Stimulated activated naive B cell treated with anti-CD40 and anti-IgM and Interleukin-4, amounts not matched to agents 10 μg/mL and 1 μg/mL and 100 μg/mL, for 72 hours (primary cell): Measurements from ENCODE around the gene WNK4.

Experiments used
- ATAC-seq, 2 donors: fragments of 150-1000 bp; cut with Tn5 transposase; replicated peaks; 2 replicates each; pipeline ENCODE4 v1.10.0; 2021; ENCODE audit warnings: moderate library complexity in 1 of 2
- DNase-seq: peaks from one replicate; pipeline ENCODE4 v3.0.0; 2021
- H3K27ac Mint-ChIP-seq: one replicate; pipeline ENCODE4 v1.8.0; 2022; ENCODE audit warnings: mild to moderate bottlenecking, mixed read lengths
- H3K27me3 Mint-ChIP-seq, 2 donors: one replicate each; pipeline ENCODE4 v1.8.0; 2022; ENCODE audit warnings: mixed read lengths in 2 of 2
- H3K36me3 Mint-ChIP-seq, 2 donors: one replicate each; pipeline ENCODE4 v1.8.0; 2022; ENCODE audit warnings: mixed read lengths in 2 of 2, mild to moderate bottlenecking in 1 of 2
- H3K4me1 Mint-ChIP-seq, 2 donors: one replicate each; pipeline ENCODE4 v1.8.0; 2022; ENCODE audit warnings: mixed read lengths in 2 of 2, mild to moderate bottlenecking in 1 of 2
- H3K4me3 Mint-ChIP-seq, 2 donors: one replicate each; pipeline ENCODE4 v1.8.0; 2022; ENCODE audit warnings: mild to moderate bottlenecking in 2 of 2, mixed read lengths in 2 of 2, moderate library complexity in 1 of 2
- H3K9me3 Mint-ChIP-seq, 2 donors: one replicate each; pipeline ENCODE4 v1.8.0; 2022; ENCODE audit warnings: mixed read lengths in 2 of 2, mild to moderate bottlenecking in 1 of 2

The WNK4 gene

GRCh38 chr17:42779304-42779935, 990 bp upstream of the WNK4 start:
- Mint-ChIP-seq H3K27ac (no peak overlapping the region), H3K4me1 (peaks cover 31 to 57% of the 10 kb centered on the region in 2 donors), H3K9me3 (no peaks in the 10 kb centered on the region), H3K36me3 (peaks cover 38 to 40% of the 10 kb centered on the region in 2 donors), H3K27me3 (peaks cover 38 to 48% of the 10 kb centered on the region in 2 donors), H3K4me3 (peak overlapping the region; percentile 11 to 44)
- ATAC-seq (no peak), DNase-seq (no peak)

- peaks cover 31 to 50% of the 10 kb centered on the region in 2 donors for H3K4me1 Mint-ChIP-seq
- H3K27ac Mint-ChIP-seq, result peak overlapping the region; percentile 31
- peak overlapping the region; percentile 33 to 61 for H3K4me3 Mint-ChIP-seq
- DNase-seq, result no peak
- no peaks in the 10 kb centered on the region for H3K9me3 Mint-ChIP-seq
- peaks cover 25 to 33% of the 10 kb centered on the region in 2 donors for H3K36me3 Mint-ChIP-seq
- ATAC-seq, result peak; percentile 11 to 25
- H3K27me3 Mint-ChIP-seq, result peaks cover 53 to 64% of the 10 kb centered on the region in 2 donors
Measured at GRCh38 chr17:42780851-42781638, 635 bp downstream of the WNK4 start.

GRCh38 chr17:42781639-42782165, 1.3 kb downstream of the WNK4 start:
- H3K36me3 Mint-ChIP-seq, result peaks cover 25 to 27% of the 10 kb centered on the region in 2 donors
- H3K27ac Mint-ChIP-seq, result no peak overlapping the region
- ATAC-seq (peak in 1 of 2 donors; percentile 5), DNase-seq (no peak)
- no peaks in the 10 kb centered on the region for H3K9me3 Mint-ChIP-seq
- peaks cover 56 to 67% of the 10 kb centered on the region in 2 donors for H3K27me3 Mint-ChIP-seq
- H3K4me1 Mint-ChIP-seq, result peaks cover 31 to 44% of the 10 kb centered on the region in 2 donors
- no peak overlapping the region for H3K4me3 Mint-ChIP-seq

- ATAC-seq (no peak), DNase-seq (no peak)
- H3K36me3 Mint-ChIP-seq, result peaks cover 24 to 25% of the 10 kb centered on the region in 2 donors
Measured at GRCh38 chr17:42782166-42783061, 2.0 kb downstream of the WNK4 start.

GRCh38 chr17:42783062-42783790, 2.8 kb downstream of the WNK4 start:
- no peaks in the 10 kb centered on the region for H3K9me3 Mint-ChIP-seq
- H3K4me3 Mint-ChIP-seq, result no peak overlapping the region
- ATAC-seq, result no peak
- peaks cover 17 to 18% of the 10 kb centered on the region in 2 donors for H3K36me3 Mint-ChIP-seq
- H3K27me3 Mint-ChIP-seq, result peaks cover 71 to 82% of the 10 kb centered on the region in 2 donors
- no peak for DNase-seq
- H3K27ac Mint-ChIP-seq, result peak overlapping the region; percentile 10
- peaks cover 31 to 38% of the 10 kb centered on the region in 2 donors for H3K4me1 Mint-ChIP-seq

More at GRCh38 chr17:42782166-42783061, 2.0 kb downstream of the WNK4 start:
- Mint-ChIP-seq H3K27me3 (peaks cover 63 to 73% of the 10 kb centered on the region in 2 donors), H3K4me3 (no peak overlapping the region), H3K27ac (peak overlapping the region; percentile 10), H3K9me3 (no peaks in the 10 kb centered on the region), H3K4me1 (peaks cover 31 to 42% of the 10 kb centered on the region in 2 donors)

- Mint-ChIP-seq H3K27me3 (peaks cover 76 to 85% of the 10 kb centered on the region in 2 donors), H3K9me3 (no peaks in the 10 kb centered on the region), H3K4me1 (peaks cover 31 to 38% of the 10 kb centered on the region in 2 donors), H3K27ac (no peak overlapping the region), H3K4me3 (no peak overlapping the region), H3K36me3 (peaks cover 13 to 16% of the 10 kb centered on the region in 2 donors)
- no peak for DNase-seq
- no peak for ATAC-seq
Measured at GRCh38 chr17:42783791-42784138, 3.4 kb downstream of the WNK4 start.

- Mint-ChIP-seq H3K4me1 (peaks cover 29 to 35% of the 10 kb centered on the region in 2 donors), H3K9me3 (no peaks in the 10 kb centered on the region), H3K4me3 (peak overlapping the region in 1 of 2 donors; percentile 36), H3K36me3 (peaks cover 6 to 10% of the 10 kb centered on the region in 2 donors), H3K27me3 (peaks cover 81 to 88% of the 10 kb centered on the region in 2 donors), H3K27ac (peak overlapping the region; percentile 56)
- ATAC-seq (no peak), DNase-seq (no peak)
Measured at GRCh38 chr17:42784409-42784808, 4.0 kb downstream of the WNK4 start.

- Mint-ChIP-seq H3K27ac (peak overlapping the region; percentile 56), H3K36me3 (peaks cover under 1 to 4% of the 10 kb centered on the region in 2 donors), H3K4me3 (peak overlapping the region; percentile 14 to 36), H3K9me3 (no peaks in the 10 kb centered on the region), H3K4me1 (peaks cover 29% of the 10 kb centered on the region in 2 donors), H3K27me3 (peaks cover 80 to 86% of the 10 kb centered on the region in 2 donors)
- ATAC-seq, result no peak
- no peak for DNase-seq
Measured at GRCh38 chr17:42784811-42785592, 4.6 kb downstream of the WNK4 start.

GRCh38 chr17:42787266-42787665, 6.9 kb downstream of the WNK4 start:
- peaks cover 17 to 24% of the 10 kb centered on the region in 2 donors for H3K4me1 Mint-ChIP-seq
- peaks cover 0 to 3% of the 10 kb centered on the region in 2 donors for H3K36me3 Mint-ChIP-seq
- H3K27me3 Mint-ChIP-seq, result peaks cover 70 to 72% of the 10 kb centered on the region in 2 donors
- no peak overlapping the region for H3K4me3 Mint-ChIP-seq
- no peaks in the 10 kb centered on the region for H3K9me3 Mint-ChIP-seq
- ATAC-seq (no peak), DNase-seq (no peak)
- H3K27ac Mint-ChIP-seq, result no peak overlapping the region

- H3K27me3 Mint-ChIP-seq, result peaks cover 30 to 31% of the 10 kb centered on the region in 2 donors
- H3K4me3 Mint-ChIP-seq, result no peak overlapping the region
- peaks cover 17 to 25% of the 10 kb centered on the region in 2 donors for H3K36me3 Mint-ChIP-seq
- DNase-seq (no peak), ATAC-seq (no peak)
- H3K4me1 Mint-ChIP-seq, result peaks cover 14 to 19% of the 10 kb centered on the region in 2 donors
- H3K9me3 Mint-ChIP-seq, result no peaks in the 10 kb centered on the region
- no peak overlapping the region for H3K27ac Mint-ChIP-seq
Measured at GRCh38 chr17:42791948-42792347, 11.5 kb downstream of the WNK4 start.

- Mint-ChIP-seq H3K4me1 (peaks cover 16 to 24% of the 10 kb centered on the region in 2 donors), H3K4me3 (no peak overlapping the region), H3K27ac (no peak overlapping the region), H3K36me3 (peaks cover 17 to 25% of the 10 kb centered on the region in 2 donors), H3K27me3 (peaks cover 24 to 25% of the 10 kb centered on the region in 2 donors), H3K9me3 (no peaks in the 10 kb centered on the region)
- DNase-seq (no peak), ATAC-seq (no peak)
Measured at GRCh38 chr17:42792545-42792944, 12.1 kb downstream of the WNK4 start.

- H3K4me3 Mint-ChIP-seq, result no peak overlapping the region
- no peak overlapping the region for H3K27ac Mint-ChIP-seq
- DNase-seq (no peak), ATAC-seq (no peak)
- H3K36me3 Mint-ChIP-seq, result peaks cover 21 to 29% of the 10 kb centered on the region in 2 donors
- H3K27me3 Mint-ChIP-seq, result peaks cover 8% of the 10 kb centered on the region in 2 donors
- peaks cover 24 to 36% of the 10 kb centered on the region in 2 donors for H3K4me1 Mint-ChIP-seq
- H3K9me3 Mint-ChIP-seq, result peaks cover 2 to 4% of the 10 kb centered on the region in 2 donors
Measured at GRCh38 chr17:42795061-42795460, 14.7 kb downstream of the WNK4 start.
